ENCODE results near the gene TSPAN11. TPM values are rescaled to one million over a fixed set of nuclear protein-coding genes. Genes with fewer than 3 reads are reported as not detected.

Gene TSPAN11
- total and polyA plus RNA-seq, 2 of the 4 experiments (the other 2 are of a cell fraction) = 0.18 to 0.26 TPM

- Histone ChIP-seq H3K4me1 (ENCODE audit: control insufficient read depth, insufficient read depth, low read length) (no peaks in the 10 kb centered on the region), H3K9me1 (ENCODE audit: insufficient read depth, low read length) (no peaks in the 10 kb centered on the region), H3K79me1 (ENCODE audit: low read depth in 1 of 2, low read length in 2 of 2) (no peaks in the 10 kb centered on the region), H4K8ac (ENCODE audit: low read depth in 2 of 2, low read length in 2 of 2) (no peak overlapping the region), H3K9me3 (ENCODE audit: control insufficient read depth, insufficient read depth, low read length) (no peaks in the 10 kb centered on the region), H3K23ac (ENCODE audit: low read depth, low read length) (no peak overlapping the region), H4K5ac (ENCODE audit: low read depth, low read length) (no peak overlapping the region), H2BK120ac (ENCODE audit: low read depth, low read length) (no peak overlapping the region), H3K4me2 (ENCODE audit: low read depth, low read length) (no peak overlapping the region), H2BK5ac (ENCODE audit: low read depth, low read length, poor library complexity, severe bottlenecking) (no peak overlapping the region), H3K27me3 (ENCODE audit: control insufficient read depth, insufficient read depth, low read length) (peaks cover 40% of the 10 kb centered on the region; the same call in 1 of the 2 replicates), H2BK20ac (ENCODE audit: low read depth, low read length) (no peak overlapping the region), H4K20me1 (ENCODE audit: insufficient read depth, low read length) (no peaks in the 10 kb centered on the region), H2BK15ac (ENCODE audit: low read depth, low read length) (no peak overlapping the region), H3K4ac (ENCODE audit: low read depth, low read length) (no peak overlapping the region), H3K14ac (replicated peaks; ENCODE audit: low read depth, low read length) (no peak overlapping the region), H3K27ac (ENCODE audit: insufficient read depth, low read length) (no peak overlapping the region), H3K56ac (ENCODE audit: extremely low read depth, insufficient read depth, low read length) (no peak overlapping the region), H3K36me3 (ENCODE audit: control insufficient read depth, insufficient read depth, low read length) (no peaks in the 10 kb centered on the region), H3K18ac (ENCODE audit: low read depth, low read length) (no peak overlapping the region), H4K91ac (ENCODE audit: insufficient read depth, low read depth, low read length) (no peak overlapping the region), H2AFZ (replicated peaks; ENCODE audit: low read length, poor library complexity) (no peak overlapping the region), H3K4me3 (ENCODE audit: insufficient read depth, low read depth, low read length) (no peak overlapping the region), H3K9ac (ENCODE audit: low read depth, low read length) (no peak overlapping the region), H2AK5ac (ENCODE audit: low read depth, low read length) (no peak overlapping the region), H2AK9ac (replicated peaks; ENCODE audit: low read depth, low read length, poor library complexity) (no peak overlapping the region)
- ATAC-seq (ENCODE audit: low read depth) (no peak), DNase-seq (no peak)
- WGBS, 2 experiments (ENCODE audit: extremely low coverage in 2 of 2, insufficient read length in 1 of 2) = 80% methylated on average over 1 of the region's 7 CpGs; no CpG with 5 or more reads in 1 of the 2 experiments
- TF ChIP-seq RAD21 (IDR thresholded peaks at IDR 0.05; ENCODE audit: low read length) = no peak
- no peak for TF ChIP-seq SMC3 (IDR thresholded peaks at IDR 0.05; ENCODE audit: low read depth, low read length)
- TF ChIP-seq CEBPB (IDR thresholded peaks at IDR 0.05; ENCODE audit: low read depth, low read length) = no peak
- TF ChIP-seq FOS (IDR thresholded peaks at IDR 0.05; ENCODE audit: low read depth, low read length) = no peak
- no peak for TF ChIP-seq MAZ (IDR thresholded peaks at IDR 0.05; ENCODE audit: borderline replicate concordance, low read depth, low read length)
- TF ChIP-seq CTCF (conservative IDR thresholded peaks at IDR 0.05; ENCODE audit: low read depth, low read length) = no peak
- TF ChIP-seq ELK1 (IDR thresholded peaks at IDR 0.05; ENCODE audit: borderline replicate concordance, low read depth, low read length) = no peak
- TF ChIP-seq RFX5 (IDR thresholded peaks at IDR 0.05; ENCODE audit: low read depth, low read length) = no peak
- TF ChIP-seq USF2 (IDR thresholded peaks at IDR 0.05; ENCODE audit: low read depth, low read length) = no peak
- TF ChIP-seq MXI1 (IDR thresholded peaks at IDR 0.05; ENCODE audit: borderline replicate concordance, low read depth, low read length) = no peak
- no peak for TF ChIP-seq NFE2L2 (IDR thresholded peaks at IDR 0.05; ENCODE audit: low read depth, low read length)
- no peak for TF ChIP-seq POLR2A (IDR thresholded peaks at IDR 0.05; ENCODE audit: low read depth, low read length)
- TF ChIP-seq RCOR1 (IDR thresholded peaks at IDR 0.05; ENCODE audit: insufficient replicate concordance, low read length) = no peak
- no peak for TF ChIP-seq MAFK (IDR thresholded peaks at IDR 0.05; ENCODE audit: low read depth, low read length)
- TF ChIP-seq BHLHE40 (IDR thresholded peaks at IDR 0.05; ENCODE audit: low read depth, low read length) = no peak
- no peak for TF ChIP-seq CHD1 (IDR thresholded peaks at IDR 0.05; ENCODE audit: low read depth, low read length)
- BruUV-seq (replicated peaks) = no TSS peak
- CTCF ChIA-PET = no interaction called here
- POLR2A ChIA-PET (ENCODE audit: unreplicated experiment) = no interaction called here
- dilution Hi-C loops (cut with HindIII; ENCODE audit: low sequenced_read_pairs, unreplicated experiment) = no loop called here
- intact Hi-C loops (cut with micrococcal nuclease) = no loop called here
- in situ Hi-C loops (cut with MboI; ENCODE audit: low sequenced_read_pairs) = no loop called here
Measured at GRCh38 chr12:30977537-30978349, 51.2 kb downstream of the TSPAN11 start.

Data from IMR-90 (cell line).